Tibial nerve (tissue), 4 donors: ENCODE measurements around the gene CPZ. TPM values are rescaled to one million over a fixed set of nuclear protein-coding genes. Genes with fewer than 3 reads are reported as not detected.

Experiments used
- DNase-seq, 2 donors: peaks; one replicate each; pipeline ENCODE4 v3.0.0-alpha.2; 2019; ENCODE audit warnings: low spot score in 2 of 2
- H3K27ac ChIP-seq, 4 donors: fragments of 200-600 bp; sonication (generic) in 3 of 4; one replicate each; pipeline ENCODE4 v1.5.1; 2017 to 2019; ENCODE audit warnings: mild to moderate bottlenecking in 1 of 4
- H3K27me3 ChIP-seq, 2 donors: fragments of 200-600 bp; sonication (generic) in 1 of 2; one replicate each; pipeline versions ENCODE4 v1.5.1 to v1.6.0; 2017 to 2019
- H3K36me3 ChIP-seq, 3 donors: fragments of 200-600 bp; sonication (generic); one replicate each; pipeline ENCODE4 v1.5.1; 2018 to 2019
- H3K4me1 ChIP-seq, 4 donors: fragments of 200-600 bp; sonication (generic) in 3 of 4; one replicate each; pipeline ENCODE4 v1.5.1; 2017 to 2019
- H3K4me3 ChIP-seq, 4 donors: fragments of 200-600 bp; sonication (generic) in 3 of 4; one replicate each; pipeline ENCODE4 v1.5.1; 2017 to 2019; ENCODE audit warnings: mild to moderate bottlenecking in 1 of 4, moderate library complexity in 1 of 4
- H3K9me3 ChIP-seq, 4 donors: fragments of 200-600 bp; sonication (generic) in 3 of 4; one replicate each; pipeline ENCODE4 v1.5.1; 2017 to 2019
- CTCF ChIP-seq, 5 experiments: fragments of 200-600 bp in 3 of 5; fragments of 450-650 bp in 2 of 5; sonication (generic) in 3 of 5; IDR thresholded peaks; one replicate each; pipeline ENCODE4 v1.5.1; 2016 to 2019; ENCODE audit warnings: antibody characterized with exemption in 5 of 5, mild to moderate bottlenecking in 3 of 5, moderate library complexity in 2 of 5
- EP300 ChIP-seq, 2 donors: sonication (generic); formaldehyde crosslinking; IDR thresholded peaks; one replicate each; pipeline ENCODE4 v1.6.1; 2017; ENCODE audit warnings: antibody characterized with exemption in 2 of 2, mild to moderate bottlenecking in 1 of 2
- POLR2A ChIP-seq, 2 donors: fragments of 450-650 bp; IDR thresholded peaks; one replicate each; pipeline ENCODE4 v1.6.1; 2017; ENCODE audit warnings: antibody characterized with exemption in 2 of 2, mild to moderate bottlenecking in 2 of 2, moderate library complexity in 2 of 2
- WGBS, 2 donors: methylation state at CpG; one replicate each; pipeline ENCODE4 v1.1.5; 2018; 5-methylcytosine and 5-hydroxymethylcytosine counted together
- total RNA-seq, 4 donors: library from RNA; depleted of rRNA; stranded (reverse); fragments of >200 nt; gene quantifications; one replicate each; pipeline ENCODE4 v1.1.0, GENCODE V29; 2016

The CPZ gene
- total RNA-seq, 4 donors from 2014 or later: 1.6 to 11.7 (median 2.5) TPM

GRCh38 chr4:8607603-8608481 lies 15.3 kb downstream of the CPZ start:
- TF ChIP-seq POLR2A (IDR thresholded peaks at IDR 0.05): no peak
- TF ChIP-seq CTCF (IDR thresholded peaks at IDR 0.05): peak; percentile 76 to 92 (median 83)
- Histone ChIP-seq H3K4me1 (peaks cover 0 to 8% (median 0%) of the 10 kb centered on the region in 4 donors), H3K27ac (no peak overlapping the region), H3K36me3 (no peaks in the 10 kb centered on the region), H3K27me3 (peaks cover 0 to 5% of the 10 kb centered on the region in 2 donors), H3K9me3 (no peaks in the 10 kb centered on the region), H3K4me3 (no peak overlapping the region)
- 16 to 21% methylated on average over 26 to 36 of the region's 42 CpGs for WGBS, 2 donors
- no peak for DNase-seq

DNA sequence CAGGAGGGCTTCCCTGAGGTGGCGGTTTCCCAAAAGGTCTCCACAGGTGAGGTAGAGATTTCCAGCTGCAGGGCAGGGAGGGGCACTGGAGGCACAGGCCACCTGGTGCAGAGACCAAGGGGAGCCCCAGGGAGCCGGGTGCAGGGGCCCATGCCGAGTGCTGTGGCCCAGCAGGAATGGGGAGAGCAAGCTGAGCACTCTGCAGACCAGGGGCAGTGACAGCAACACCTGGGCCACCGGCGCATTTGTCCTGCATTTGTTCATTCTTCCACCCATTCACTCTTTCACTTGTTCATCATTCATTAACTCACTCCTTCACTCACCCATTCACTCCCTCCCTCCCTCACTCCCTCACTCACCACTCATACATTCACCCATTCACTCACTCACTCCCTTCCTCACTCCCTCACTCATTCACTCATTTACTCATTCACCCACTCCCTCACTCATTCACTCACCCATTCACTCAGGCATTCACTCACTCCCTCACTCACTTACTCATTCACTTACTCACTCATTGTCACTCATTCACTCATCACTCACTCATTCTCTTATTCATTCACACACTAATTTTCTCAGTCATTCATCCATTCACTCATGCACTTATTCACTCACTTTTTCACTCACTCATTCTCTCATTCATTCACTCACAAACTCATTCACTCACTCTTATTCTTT lies 16.3 kb downstream of the CPZ start:
- no peak for DNase-seq
- H3K4me3 ChIP-seq: no peak overlapping the region
- H3K4me1 ChIP-seq: peaks cover 0 to 8% (median 0%) of the 10 kb centered on the region in 4 donors
- no peaks in the 10 kb centered on the region for H3K36me3 ChIP-seq
- 70 to 83% methylated on average over 5 of the region's 5 CpGs for WGBS, 2 donors
- H3K27ac ChIP-seq: no peak overlapping the region
- TF ChIP-seq CTCF (IDR thresholded peaks at IDR 0.05): no peak
- TF ChIP-seq POLR2A (IDR thresholded peaks at IDR 0.05): no peak
- no peak for TF ChIP-seq EP300 (IDR thresholded peaks at IDR 0.05)
- H3K27me3 ChIP-seq: peaks cover 0 to 5% of the 10 kb centered on the region in 2 donors
- no peaks in the 10 kb centered on the region for H3K9me3 ChIP-seq

DNA sequence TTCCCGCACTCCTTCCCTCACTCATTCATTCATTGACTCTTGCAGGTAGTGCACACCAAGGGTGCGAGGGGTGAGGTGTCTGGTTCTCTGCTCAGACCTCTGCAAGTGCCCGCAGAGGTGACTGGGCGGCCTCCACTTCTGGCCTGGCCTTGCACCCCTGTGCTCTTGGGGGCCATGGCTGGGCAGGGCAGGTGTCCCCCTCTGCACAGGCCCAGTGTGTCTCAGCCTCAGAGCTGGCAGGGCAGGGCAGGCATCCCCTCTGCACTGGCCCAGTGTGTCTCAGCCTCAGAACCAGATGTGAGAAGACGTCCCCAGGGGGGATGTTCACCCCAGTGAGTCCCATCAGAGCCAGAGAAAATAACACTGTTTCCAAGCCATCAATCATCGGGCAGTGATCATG lies 16.8 kb downstream of the CPZ start:
- DNase-seq: no peak
- peaks cover 0 to 8% (median 0%) of the 10 kb centered on the region in 4 donors for H3K4me1 ChIP-seq
- H3K27ac ChIP-seq: no peak overlapping the region
- H3K9me3 ChIP-seq: no peaks in the 10 kb centered on the region
- 80 to 81% methylated on average over 6 of the region's 6 CpGs for WGBS, 2 donors
- no peak overlapping the region for H3K4me3 ChIP-seq
- no peaks in the 10 kb centered on the region for H3K36me3 ChIP-seq
- no peak for TF ChIP-seq EP300 (IDR thresholded peaks at IDR 0.05)
- no peak for TF ChIP-seq POLR2A (IDR thresholded peaks at IDR 0.05)
- TF ChIP-seq CTCF (IDR thresholded peaks at IDR 0.05): no peak
- H3K27me3 ChIP-seq: peaks cover 0 to 5% of the 10 kb centered on the region in 2 donors

DNA sequence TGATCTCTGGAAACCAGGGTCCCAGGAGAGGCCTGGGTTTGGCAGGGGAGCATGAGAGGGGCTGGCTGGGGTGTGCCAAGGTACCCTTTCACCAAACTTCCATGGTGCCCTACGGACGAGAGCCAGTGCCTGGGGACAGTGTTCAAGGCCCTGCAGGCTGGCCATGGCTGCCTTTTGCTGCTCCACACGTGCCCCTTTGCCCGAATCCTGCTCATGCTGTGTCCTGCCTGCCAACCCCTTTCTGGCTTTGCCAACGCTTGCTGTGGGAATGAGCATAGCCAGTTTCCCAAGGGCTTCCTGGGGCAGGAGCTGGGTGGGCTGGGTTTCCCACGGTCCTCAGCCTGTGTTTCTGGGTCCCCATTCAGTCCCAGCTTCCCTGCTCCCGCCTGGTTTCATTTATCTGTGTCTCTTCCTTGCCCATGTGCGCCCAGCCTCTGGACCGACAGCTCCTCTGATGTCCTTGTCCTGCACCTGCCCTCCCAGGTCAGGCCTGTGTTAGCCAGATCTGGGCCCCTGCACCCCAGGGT lies 17.3 kb downstream of the CPZ start:
- H3K27me3 ChIP-seq: peaks cover 0 to 5% of the 10 kb centered on the region in 2 donors
- H3K4me1 ChIP-seq: peaks cover 0 to 8% (median 0%) of the 10 kb centered on the region in 4 donors
- H3K27ac ChIP-seq: no peak overlapping the region
- no peak overlapping the region for H3K4me3 ChIP-seq
- TF ChIP-seq POLR2A (IDR thresholded peaks at IDR 0.05): no peak
- TF ChIP-seq EP300 (IDR thresholded peaks at IDR 0.05): no peak
- H3K36me3 ChIP-seq: no peaks in the 10 kb centered on the region
- 68 to 85% methylated on average over 7 to 9 of the region's 9 CpGs for WGBS, 2 donors
- no peaks in the 10 kb centered on the region for H3K9me3 ChIP-seq
- DNase-seq: no peak

GRCh38 chr4:8610858-8611616 lies 18.5 kb downstream of the CPZ start:
- DNase-seq: no peak
- H3K4me1 ChIP-seq: peaks cover 0 to 8% (median 0%) of the 10 kb centered on the region in 4 donors
- H3K36me3 ChIP-seq: no peaks in the 10 kb centered on the region
- peaks cover 0 to 5% of the 10 kb centered on the region in 2 donors for H3K27me3 ChIP-seq
- no peak for TF ChIP-seq POLR2A (IDR thresholded peaks at IDR 0.05)
- no peak for TF ChIP-seq CTCF (IDR thresholded peaks at IDR 0.05)
- no peak for TF ChIP-seq EP300 (IDR thresholded peaks at IDR 0.05)
- 72 to 76% methylated on average over 7 to 8 of the region's 8 CpGs for WGBS, 2 donors
- no peak overlapping the region for H3K4me3 ChIP-seq
- no peaks in the 10 kb centered on the region for H3K9me3 ChIP-seq
- no peak overlapping the region for H3K27ac ChIP-seq
